Upper lobe of left lung (tissue), 6 donors: ENCODE data around the gene MORC4. TPM values are rescaled to one million over a fixed set of nuclear protein-coding genes. Genes with fewer than 3 reads are reported as not detected.
A peak's percentile ranks its signal among the peaks of the same experiment; 100 is the strongest.

Experiments
- ATAC-seq, 2 donors: fragments of 200-7000 bp; cut with Tn5 transposase; one replicate each; pipeline ENCODE4 v1.9.1; 2022; ENCODE audit warnings: mild to moderate bottlenecking in 2 of 2, moderate library complexity in 2 of 2; ENCODE audit not compliant: low FRiP score in 2 of 2
- DNase-seq, 2 donors: peaks; one replicate each; pipeline ENCODE4 v3.0.0-alpha.2; 2019 to 2020
- H3K27ac ChIP-seq, 4 donors: fragments of 200-600 bp; sonication (generic); one replicate each; pipeline ENCODE4 v1.5.1; 2016 to 2019
- H3K27me3 ChIP-seq, 4 donors: fragments of 200-600 bp; sonication (generic); one replicate each; pipeline ENCODE4 v1.5.1; 2017 to 2019
- H3K36me3 ChIP-seq, 4 donors: fragments of 200-600 bp; sonication (generic); one replicate each; pipeline ENCODE4 v1.5.1; 2016 to 2019
- H3K4me1 ChIP-seq, 4 donors: fragments of 200-600 bp; sonication (generic); one replicate each; pipeline ENCODE4 v1.5.1; 2018 to 2019
- H3K4me3 ChIP-seq, 4 donors: fragments of 200-600 bp; sonication (generic); one replicate each; pipeline ENCODE4 v1.5.1; 2017 to 2019; ENCODE audit warnings: mild to moderate bottlenecking in 2 of 4, moderate library complexity in 1 of 4
- H3K9me3 ChIP-seq, 4 donors: fragments of 200-600 bp; sonication (generic); one replicate each; pipeline ENCODE4 v1.5.1; 2018 to 2019
- EP300 ChIP-seq, 4 donors: sonication (generic); formaldehyde crosslinking; IDR thresholded peaks; one replicate each; pipeline ENCODE4 v1.5.1; 2017; ENCODE audit warnings: antibody characterized with exemption in 4 of 4, control low read depth in 2 of 4
- POLR2A ChIP-seq, 4 donors: fragments of 450-650 bp; IDR thresholded peaks; one replicate each; pipeline ENCODE4 v1.5.1; 2016 to 2017; ENCODE audit warnings: antibody characterized with exemption in 4 of 4, mild to moderate bottlenecking in 2 of 4
- POLR2AphosphoS5 ChIP-seq, 2 donors: sonication (generic); formaldehyde crosslinking; IDR thresholded peaks; one replicate each; pipeline ENCODE4 v1.5.1; 2017; ENCODE audit warnings: antibody characterized with exemption in 2 of 2
- WGBS, 2 donors: methylation state at CpG; one replicate each; pipeline ENCODE4 v1.1.5; 2017 to 2018; 5-methylcytosine and 5-hydroxymethylcytosine counted together
- total RNA-seq, 6 donors: library from RNA; depleted of rRNA in 4 of 6; stranded (reverse); fragments of >200 nt in 4 of 6; gene quantifications; one replicate each; pipeline versions ENCODE4 v1.1.0 to v1.2.1, GENCODE V29; 2016 to 2021
- TF ChIP-seq, protein P1 (sequence below), 6 experiments: fragments of 450-650 bp in 4 of 6; fragments of 200-600 bp in 2 of 6; sonication (generic) in 2 of 6; IDR thresholded peaks; one replicate each; pipeline ENCODE4 v1.5.1; 2016 to 2019; ENCODE audit warnings: antibody characterized with exemption in 6 of 6
- donor health status: DM: no; HTN: no; CAD: no; lungs with moderate emphysema.
- donor health status: DM: no; HTN: yes; CAD: no; lungs with severe emphysema.

The MORC4 gene
- total RNA-seq, 6 donors from 2014 or later, result 10.3 to 23.0 (median 16.3) TPM

GRCh38 chrX:106894978-106895452 lies 105.0 kb downstream of the MORC4 start:
- Histone ChIP-seq H3K27me3 (no peaks in the 10 kb centered on the region), H3K27ac (no peak overlapping the region), H3K4me3 (no peak overlapping the region), H3K36me3 (no peaks in the 10 kb centered on the region), H3K9me3 (no peaks in the 10 kb centered on the region), H3K4me1 (no peaks in the 10 kb centered on the region)
- no peak for TF ChIP-seq POLR2AphosphoS5 (IDR thresholded peaks at IDR 0.05)
- TF ChIP-seq, protein P1, sequence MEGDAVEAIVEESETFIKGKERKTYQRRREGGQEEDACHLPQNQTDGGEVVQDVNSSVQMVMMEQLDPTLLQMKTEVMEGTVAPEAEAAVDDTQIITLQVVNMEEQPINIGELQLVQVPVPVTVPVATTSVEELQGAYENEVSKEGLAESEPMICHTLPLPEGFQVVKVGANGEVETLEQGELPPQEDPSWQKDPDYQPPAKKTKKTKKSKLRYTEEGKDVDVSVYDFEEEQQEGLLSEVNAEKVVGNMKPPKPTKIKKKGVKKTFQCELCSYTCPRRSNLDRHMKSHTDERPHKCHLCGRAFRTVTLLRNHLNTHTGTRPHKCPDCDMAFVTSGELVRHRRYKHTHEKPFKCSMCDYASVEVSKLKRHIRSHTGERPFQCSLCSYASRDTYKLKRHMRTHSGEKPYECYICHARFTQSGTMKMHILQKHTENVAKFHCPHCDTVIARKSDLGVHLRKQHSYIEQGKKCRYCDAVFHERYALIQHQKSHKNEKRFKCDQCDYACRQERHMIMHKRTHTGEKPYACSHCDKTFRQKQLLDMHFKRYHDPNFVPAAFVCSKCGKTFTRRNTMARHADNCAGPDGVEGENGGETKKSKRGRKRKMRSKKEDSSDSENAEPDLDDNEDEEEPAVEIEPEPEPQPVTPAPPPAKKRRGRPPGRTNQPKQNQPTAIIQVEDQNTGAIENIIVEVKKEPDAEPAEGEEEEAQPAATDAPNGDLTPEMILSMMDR (IDR thresholded peaks at IDR 0.05), result no peak
- no peak for TF ChIP-seq POLR2A (IDR thresholded peaks at IDR 0.05)
- no peak for TF ChIP-seq EP300 (IDR thresholded peaks at IDR 0.05)
- DNase-seq (no peak), ATAC-seq (peak in 1 of 2 donors; percentile 42)
- 39 to 43% methylated on average over 1 to 2 of the region's 3 CpGs for WGBS, 2 donors

DNA sequence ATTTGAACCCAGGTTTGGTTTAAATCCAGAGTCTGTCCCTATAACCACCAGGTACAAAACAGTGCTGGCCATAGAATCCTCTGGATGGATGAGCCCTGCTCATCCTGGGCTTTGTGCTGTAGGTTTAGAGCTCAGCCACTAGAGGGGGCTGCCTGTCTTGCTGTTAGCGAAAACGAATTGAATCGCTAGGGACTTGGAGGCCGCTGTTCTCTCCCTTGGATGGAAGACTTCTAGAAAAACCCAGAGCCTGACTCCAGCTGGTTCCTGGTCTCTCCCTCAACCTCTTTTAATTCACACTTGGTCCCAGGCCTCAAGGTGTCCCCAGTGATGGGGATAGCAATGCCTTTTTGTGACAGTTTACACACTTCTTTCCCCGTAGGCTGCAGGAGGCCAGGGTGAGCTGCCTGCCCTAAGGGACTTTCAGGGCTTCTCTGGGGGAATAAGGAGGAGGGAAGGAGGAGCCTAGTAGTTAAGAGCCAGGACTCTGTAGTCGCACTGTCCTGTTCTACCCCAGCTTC lies 105.6 kb downstream of the MORC4 start:
- no peak overlapping the region for H3K27ac ChIP-seq
- H3K27me3 ChIP-seq, result no peaks in the 10 kb centered on the region
- ATAC-seq, result peak; percentile 69 to 85
- 19 to 55% methylated on average over 1 to 6 of the region's 6 CpGs for WGBS, 2 donors
- H3K4me1 ChIP-seq, result no peaks in the 10 kb centered on the region
- no peak overlapping the region for H3K4me3 ChIP-seq
- no peaks in the 10 kb centered on the region for H3K9me3 ChIP-seq
- no peak for TF ChIP-seq EP300 (IDR thresholded peaks at IDR 0.05)
- TF ChIP-seq, protein P1 (IDR thresholded peaks at IDR 0.05), result peak; percentile 53 to 70 (median 58)
- H3K36me3 ChIP-seq, result no peaks in the 10 kb centered on the region
- DNase-seq, result peak in 1 of 2 donors; percentile 61

DNA sequence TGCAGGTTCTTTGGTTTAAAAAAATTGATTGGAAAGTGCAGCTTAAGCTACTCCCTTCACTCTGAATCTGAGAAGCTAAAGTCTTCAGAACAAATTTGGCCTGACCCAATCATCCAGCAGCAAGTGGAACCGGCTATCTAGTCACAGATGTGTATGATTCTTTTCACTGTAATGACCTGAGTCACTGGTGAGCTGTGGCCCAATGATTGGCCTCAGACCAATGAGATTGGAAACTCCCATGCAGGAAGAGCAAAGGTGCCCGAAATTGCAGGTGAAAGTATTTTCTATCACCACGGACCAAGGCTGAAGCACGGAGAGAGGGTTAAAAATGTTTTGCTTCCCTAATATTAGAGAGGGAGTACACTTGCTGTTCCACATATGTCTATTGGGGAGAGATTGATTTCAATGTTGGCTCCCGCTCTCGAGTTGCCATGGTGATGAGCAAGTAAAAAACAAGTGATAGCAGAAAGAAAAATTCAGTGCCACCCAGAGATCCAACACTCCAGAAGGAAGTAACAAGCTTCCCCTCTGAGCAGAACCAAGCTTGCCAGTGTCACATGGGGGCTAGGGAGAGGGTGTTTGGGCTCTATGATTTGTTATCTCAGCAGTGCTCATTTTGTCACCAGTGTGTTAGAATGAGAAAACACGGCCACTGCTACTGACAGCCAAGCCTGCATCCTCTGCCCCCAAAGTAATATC lies 108.1 kb downstream of the MORC4 start:
- Histone ChIP-seq H3K27ac (no peak overlapping the region), H3K4me1 (no peaks in the 10 kb centered on the region), H3K4me3 (no peak overlapping the region), H3K36me3 (no peaks in the 10 kb centered on the region), H3K27me3 (no peaks in the 10 kb centered on the region), H3K9me3 (no peaks in the 10 kb centered on the region)
- DNase-seq, result no peak
- 49 to 70% methylated on average over 7 of the region's 7 CpGs for WGBS, 2 donors
- TF ChIP-seq EP300 (IDR thresholded peaks at IDR 0.05) (no peak), POLR2AphosphoS5 (IDR thresholded peaks at IDR 0.05) (no peak), POLR2A (IDR thresholded peaks at IDR 0.05) (no peak)
- TF ChIP-seq, protein P1 (IDR thresholded peaks at IDR 0.05), result no peak
- no peak for ATAC-seq

Other genes starting within 250 kb of the MORC4 start
- 10 to 100 TPM in 1 of 6 donors, 1 to 10 TPM in 5; 4.4 to 13.3 (median 6.0) TPM for gene TBC1D8B, start 197.5 kb downstream of the MORC4 start, total RNA-seq
- gene RIPPLY1, start 96.9 kb downstream of the MORC4 start, total RNA-seq, result not detected
- 1 to 10 TPM in 1 of 6 donors, under 1 TPM in 3, not detected in 2; 0.20 to 1.0 (median 0.64) TPM for gene CLDN2, start 79.8 kb downstream of the MORC4 start, total RNA-seq
- gene RBM41, start 118.6 kb upstream of the MORC4 start, total RNA-seq, result 10 to 100 TPM; 10.9 to 49.2 (median 16.5) TPM
- gene NUP62CL, start 206.2 kb upstream of the MORC4 start, total RNA-seq, result 10 to 100 TPM in 1 of 6 donors, 1 to 10 TPM in 5; 1.5 to 22.0 (median 2.6) TPM
- 1 to 10 TPM in 1 of 6 donors, under 1 TPM in 2, not detected in 3; 0.54 to 2.9 (median 0.61) TPM for gene DNAAF6, start 206.4 kb upstream of the MORC4 start, total RNA-seq